CD4-positive, CD25-positive, alpha-beta regulatory T cell (primary cell): ENCODE data around the gene CKS1B. TPM values are rescaled to one million over a fixed set of nuclear protein-coding genes. Genes with fewer than 3 reads are reported as not detected.

ENCODE experiments used
- ATAC-seq, 2 donors: fragments of 150-1000 bp; cut with Tn5 transposase; one replicate each; pipeline ENCODE4 v1.10.0; 2021; ENCODE audit warnings: low read depth in 2 of 2, moderate number of reproducible peaks in 2 of 2, moderate library complexity in 1 of 2
- DNase-seq, 3 donors: peaks; one replicate each; pipeline versions ENCODE4 v3.0.0 to v3.0.0-alpha.2; 2012 to 2022; ENCODE audit warnings: mixed read lengths in 1 of 3
- H3K27ac ChIP-seq: one replicate; pipeline ENCODE4 v1.7.0; 2013; ENCODE audit warnings: mild to moderate bottlenecking, low read length; ENCODE audit not compliant: insufficient read depth, poor library complexity, severe bottlenecking
- H3K27me3 ChIP-seq: one replicate; pipeline ENCODE4 v1.7.0; 2013; ENCODE audit warnings: low read length; ENCODE audit not compliant: control insufficient read depth, insufficient read depth
- H3K36me3 ChIP-seq: one replicate; pipeline ENCODE4 v1.7.0; 2013; ENCODE audit warnings: mild to moderate bottlenecking, low read length, moderate library complexity; ENCODE audit not compliant: control insufficient read depth, insufficient read depth
- H3K4me1 ChIP-seq: 2 replicates; pipeline ENCODE4 v1.7.0; 2013; ENCODE audit warnings: mild to moderate bottlenecking, low read length; ENCODE audit not compliant: insufficient read depth, control insufficient read depth, poor library complexity, severe bottlenecking
- H3K4me3 ChIP-seq: one replicate; pipeline ENCODE4 v1.7.0; 2013; ENCODE audit warnings: low read depth, mild to moderate bottlenecking, low read length, moderate library complexity
- H3K9me3 ChIP-seq, 2 experiments: 1 replicate in 1 of 2; 2 replicates in 1 of 2; pipeline ENCODE4 v1.7.0; 2013; ENCODE audit warnings: low read length in 2 of 2, mild to moderate bottlenecking in 1 of 2, moderate library complexity in 1 of 2; ENCODE audit not compliant: control insufficient read depth in 2 of 2
- H3K27ac Mint-ChIP-seq, 3 donors: one replicate each; pipeline ENCODE4 v1.8.0; 2020 to 2022; ENCODE audit warnings: mild to moderate bottlenecking in 3 of 3, mixed read lengths in 3 of 3, moderate library complexity in 2 of 3
- H3K27me3 Mint-ChIP-seq: one replicate; pipeline ENCODE4 v1.8.0; 2022; ENCODE audit warnings: mild to moderate bottlenecking, mixed read lengths
- H3K36me3 Mint-ChIP-seq: one replicate; pipeline ENCODE4 v1.8.0; 2020; ENCODE audit warnings: mixed read lengths
- H3K4me1 Mint-ChIP-seq, 4 donors: one replicate each; pipeline ENCODE4 v1.8.0; 2020 to 2022; ENCODE audit warnings: mixed read lengths in 4 of 4, mild to moderate bottlenecking in 1 of 4
- H3K4me3 Mint-ChIP-seq, 4 donors: one replicate each; pipeline ENCODE4 v1.8.0; 2020 to 2022; ENCODE audit warnings: mild to moderate bottlenecking in 4 of 4, mixed read lengths in 4 of 4, moderate library complexity in 3 of 4
- H3K9me3 Mint-ChIP-seq, 7 donors: one replicate each; pipeline ENCODE4 v1.8.0; 2020 to 2022; ENCODE audit warnings: mixed read lengths in 7 of 7, mild to moderate bottlenecking in 3 of 7, moderate library complexity in 2 of 7
- polyA plus RNA-seq, 4 donors: library from polyadenylated mRNA; unstranded; fragments of 300-500 nt; fragmentation: Illumina TruSeq; gene quantifications; one replicate each; pipeline ENCODE4 v1.2.3, GENCODE V29; 2021
- total RNA-seq: library from RNA; stranded (reverse); gene quantifications from one replicate; pipeline ENCODE4 v1.2.3, GENCODE V29; 2022

Gene CKS1B
- total and polyA plus RNA-seq, 5 donors from 2014 or later: 8.5 to 60.0 (median 55.5) TPM

GRCh38 chr1:154969246-154969645 lies 5.2 kb upstream of the CKS1B start:
- Histone ChIP-seq H3K27ac (peak overlapping the region; percentile 24), H3K4me1 (peaks cover 37% of the 10 kb centered on the region), H3K36me3 (peaks cover 43% of the 10 kb centered on the region), H3K27me3 (no peaks in the 10 kb centered on the region), H3K4me3 (no peak overlapping the region), H3K9me3 (no peaks in the 10 kb centered on the region)
- Mint-ChIP-seq H3K4me3 (peak overlapping the region in 1 of 4 donors; percentile 71), H3K36me3 (peaks cover 8% of the 10 kb centered on the region), H3K4me1 (peaks cover 0 to 38% (median 28%) of the 10 kb centered on the region in 4 donors), H3K9me3 (no peaks in the 10 kb centered on the region), H3K27ac (peak overlapping the region in 2 of 3 donors; percentile 25 to 80), H3K27me3 (no peaks in the 10 kb centered on the region)
- ATAC-seq: no peak
- DNase-seq: no peak

- Histone ChIP-seq H3K4me3 (no peak overlapping the region), H3K36me3 (peaks cover 39% of the 10 kb centered on the region), H3K27me3 (no peaks in the 10 kb centered on the region), H3K4me1 (peaks cover 37% of the 10 kb centered on the region), H3K27ac (peak overlapping the region; percentile 24), H3K9me3 (no peaks in the 10 kb centered on the region)
- H3K4me3 Mint-ChIP-seq: peak overlapping the region in 1 of 4 donors; percentile 49
- H3K4me1 Mint-ChIP-seq: peaks cover 0 to 38% (median 28%) of the 10 kb centered on the region in 4 donors
- no peaks in the 10 kb centered on the region for H3K9me3 Mint-ChIP-seq
- H3K36me3 Mint-ChIP-seq: peaks cover 8% of the 10 kb centered on the region
- ATAC-seq (no peak), DNase-seq (no peak)
- H3K27ac Mint-ChIP-seq: peak overlapping the region in 1 of 3 donors; percentile 25
- no peaks in the 10 kb centered on the region for H3K27me3 Mint-ChIP-seq
These were observed 4.5 kb upstream of the CKS1B start for GRCh38 chr1:154969860-154970452.

DNA sequence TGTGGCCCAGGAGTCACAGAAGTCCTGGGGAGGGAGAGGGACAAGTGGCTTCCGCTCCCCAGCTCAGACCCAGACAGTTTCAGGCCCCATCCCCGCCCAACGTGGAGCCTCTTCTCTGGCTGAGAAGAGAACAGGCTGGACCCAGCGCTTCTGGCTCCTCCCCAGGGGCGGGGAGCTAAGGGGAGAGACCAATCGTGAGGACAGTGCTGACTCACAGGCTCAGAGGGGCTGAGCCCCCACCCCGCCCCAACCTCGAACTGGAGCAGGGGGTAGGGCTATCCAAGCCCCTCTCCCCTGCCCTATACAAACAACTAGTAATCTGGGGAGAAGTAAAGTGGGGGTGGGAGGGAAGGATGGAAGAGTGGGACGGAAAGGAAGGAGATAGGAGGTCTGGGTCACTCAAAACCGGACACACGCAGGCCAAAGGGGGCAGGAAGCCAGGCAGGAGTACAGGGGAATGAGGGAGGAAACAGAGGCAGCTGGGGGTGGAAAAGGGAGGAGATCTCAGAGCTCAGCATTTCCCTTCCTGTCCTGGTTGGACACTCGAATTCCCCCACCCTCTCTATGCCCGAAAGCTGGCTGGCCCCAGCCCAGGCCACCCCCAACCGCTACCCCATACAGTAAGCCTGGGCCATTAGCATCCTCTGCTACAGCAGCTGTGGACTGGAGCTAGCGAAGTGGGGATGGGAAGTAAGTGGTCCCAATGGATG lies 3.7 kb upstream of the CKS1B start, which contains the start of gene SHC1:
Gene SHC1 (minus strand): TSS at position 117 of the 710 bp plus-strand sequence. CDS start 221 bp downstream, outside the sequence.
- Mint-ChIP-seq H3K27me3 (no peaks in the 10 kb centered on the region), H3K27ac (peak within 1 kb of the TSS; percentile 60 to 86 (median 66)), H3K9me3 (no peaks in the 10 kb centered on the region), H3K36me3 (peaks cover 5% of the 10 kb centered on the region), H3K4me3 (peak within 1 kb of the TSS; percentile 34 to 68 (median 54)), H3K4me1 (peaks cover 0 to 38% (median 28%) of the 10 kb centered on the region in 4 donors)
- H3K36me3 ChIP-seq: peaks cover 32% of the 10 kb centered on the region
- ATAC-seq (no peak), DNase-seq (peak in 1 of 3 donors; percentile 35)
- peaks cover 40% of the 10 kb centered on the region for H3K4me1 ChIP-seq
- no peaks in the 10 kb centered on the region for H3K27me3 ChIP-seq
- H3K27ac ChIP-seq: peak within 1 kb of the TSS; percentile 42
- H3K9me3 ChIP-seq: no peaks in the 10 kb centered on the region
- peak within 1 kb of the TSS; percentile 35 for H3K4me3 ChIP-seq

- H3K27me3 Mint-ChIP-seq: no peaks in the 10 kb centered on the region
- Histone ChIP-seq H3K4me1 (peaks cover 47% of the 10 kb centered on the region), H3K4me3 (peak overlapping the region; percentile 35), H3K36me3 (peaks cover 25% of the 10 kb centered on the region), H3K27me3 (no peaks in the 10 kb centered on the region), H3K9me3 (no peaks in the 10 kb centered on the region), H3K27ac (peak overlapping the region; percentile 26)
- H3K4me1 Mint-ChIP-seq: peaks cover 0 to 38% (median 29%) of the 10 kb centered on the region in 4 donors
- H3K27ac Mint-ChIP-seq: peak overlapping the region; percentile 60 to 86 (median 66)
- peaks cover 4% of the 10 kb centered on the region for H3K36me3 Mint-ChIP-seq
- H3K9me3 Mint-ChIP-seq: no peaks in the 10 kb centered on the region
- no peak for ATAC-seq
- peak overlapping the region; percentile 34 to 68 (median 54) for H3K4me3 Mint-ChIP-seq
- no peak for DNase-seq
These were observed 3.0 kb upstream of the CKS1B start for GRCh38 chr1:154971341-154971998.

DNA sequence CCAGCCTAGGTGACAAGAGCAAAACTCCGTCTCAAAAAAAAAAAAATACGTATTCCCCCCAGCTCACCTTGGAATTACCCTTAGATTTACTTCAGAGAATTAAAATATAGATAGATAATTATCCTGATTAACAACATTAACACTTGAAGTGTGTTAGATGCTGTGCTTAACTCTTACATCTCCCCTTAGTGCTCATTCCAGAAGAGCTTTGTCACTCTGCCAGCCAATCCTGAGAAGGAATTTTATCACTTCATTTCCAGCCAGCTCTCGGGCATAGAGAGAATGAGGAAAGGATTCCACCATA lies 2.3 kb upstream of the CKS1B start:
- Mint-ChIP-seq H3K4me1 (peaks cover 0 to 38% (median 31%) of the 10 kb centered on the region in 4 donors), H3K9me3 (no peaks in the 10 kb centered on the region), H3K27me3 (no peaks in the 10 kb centered on the region), H3K27ac (peak overlapping the region in 1 of 3 donors; percentile 79), H3K36me3 (peaks cover 4% of the 10 kb centered on the region), H3K4me3 (peak overlapping the region in 1 of 4 donors; percentile 73)
- Histone ChIP-seq H3K27me3 (no peaks in the 10 kb centered on the region), H3K9me3 (no peaks in the 10 kb centered on the region), H3K4me3 (peak overlapping the region; percentile 22), H3K4me1 (peaks cover 50% of the 10 kb centered on the region), H3K36me3 (peaks cover 18% of the 10 kb centered on the region), H3K27ac (no peak overlapping the region)
- ATAC-seq (no peak), DNase-seq (no peak)

- peak overlapping the region in 1 of 3 donors; percentile 79 for H3K27ac Mint-ChIP-seq
- no peak for DNase-seq
- H3K9me3 Mint-ChIP-seq: no peaks in the 10 kb centered on the region
- Histone ChIP-seq H3K36me3 (peaks cover 13% of the 10 kb centered on the region), H3K27me3 (no peaks in the 10 kb centered on the region), H3K4me1 (peaks cover 50% of the 10 kb centered on the region), H3K9me3 (no peaks in the 10 kb centered on the region), H3K4me3 (peak overlapping the region; percentile 22), H3K27ac (peak overlapping the region; percentile 98)
- H3K36me3 Mint-ChIP-seq: peaks cover 4% of the 10 kb centered on the region
- H3K27me3 Mint-ChIP-seq: no peaks in the 10 kb centered on the region
- H3K4me3 Mint-ChIP-seq: peak overlapping the region in 1 of 4 donors; percentile 73
- ATAC-seq: no peak
- H3K4me1 Mint-ChIP-seq: peaks cover 0 to 42% (median 31%) of the 10 kb centered on the region in 4 donors
These were observed 1.8 kb upstream of the CKS1B start for GRCh38 chr1:154972517-154973343.
